ENCODE data around the gene SEC61A1.
A peak's percentile ranks its signal among the peaks of the same experiment; 100 is the strongest.

Gene SEC61A1

DNA sequence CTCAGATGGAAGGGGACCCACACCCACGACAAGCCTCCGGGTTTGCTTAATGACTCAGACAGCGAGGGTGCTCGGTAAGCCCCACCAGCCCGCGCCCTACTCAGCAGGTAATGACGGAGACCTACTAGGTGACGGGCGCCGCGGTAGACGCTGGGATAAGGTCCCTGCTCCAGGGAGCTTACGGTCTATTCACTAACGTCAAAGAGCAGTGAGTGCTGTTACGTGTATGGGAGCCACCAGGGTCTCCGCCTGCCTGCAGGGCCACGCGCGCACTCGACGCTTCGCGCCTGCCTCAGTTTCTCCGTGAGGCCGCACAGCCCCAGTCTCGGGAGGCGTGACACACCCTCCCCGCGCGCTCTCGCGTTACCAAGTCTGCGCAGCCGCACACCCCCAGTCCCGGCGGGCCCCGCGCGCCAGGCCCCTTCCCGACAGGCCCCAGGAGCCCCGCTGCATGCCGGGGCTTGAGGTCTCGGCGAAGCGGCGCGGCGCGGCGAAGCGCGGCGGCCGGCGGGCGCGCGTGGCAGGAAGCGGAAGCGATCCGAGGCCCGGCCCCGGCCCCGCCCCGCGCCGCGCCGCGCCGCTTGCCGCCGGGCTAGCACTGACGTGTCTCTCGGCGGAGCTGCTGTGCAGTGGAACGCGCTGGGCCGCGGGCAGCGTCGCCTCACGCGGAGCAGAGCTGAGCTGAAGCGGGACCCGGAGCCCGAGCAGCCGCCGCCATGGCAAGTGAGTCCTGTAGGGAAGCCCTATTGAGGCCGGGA lies at the start of gene SEC61A1:
Gene SEC61A1, plus strand, starts transcription at position 601 of the 758 bp plus-strand sequence. Its CDS starts 116 bp downstream, at position 717.
- TF ChIP-seq EZH2phosphoT487 (IDR thresholded peaks at IDR 0.05; ENCODE audit: low read depth), result no peak
- TF ChIP-seq, protein P1, sequence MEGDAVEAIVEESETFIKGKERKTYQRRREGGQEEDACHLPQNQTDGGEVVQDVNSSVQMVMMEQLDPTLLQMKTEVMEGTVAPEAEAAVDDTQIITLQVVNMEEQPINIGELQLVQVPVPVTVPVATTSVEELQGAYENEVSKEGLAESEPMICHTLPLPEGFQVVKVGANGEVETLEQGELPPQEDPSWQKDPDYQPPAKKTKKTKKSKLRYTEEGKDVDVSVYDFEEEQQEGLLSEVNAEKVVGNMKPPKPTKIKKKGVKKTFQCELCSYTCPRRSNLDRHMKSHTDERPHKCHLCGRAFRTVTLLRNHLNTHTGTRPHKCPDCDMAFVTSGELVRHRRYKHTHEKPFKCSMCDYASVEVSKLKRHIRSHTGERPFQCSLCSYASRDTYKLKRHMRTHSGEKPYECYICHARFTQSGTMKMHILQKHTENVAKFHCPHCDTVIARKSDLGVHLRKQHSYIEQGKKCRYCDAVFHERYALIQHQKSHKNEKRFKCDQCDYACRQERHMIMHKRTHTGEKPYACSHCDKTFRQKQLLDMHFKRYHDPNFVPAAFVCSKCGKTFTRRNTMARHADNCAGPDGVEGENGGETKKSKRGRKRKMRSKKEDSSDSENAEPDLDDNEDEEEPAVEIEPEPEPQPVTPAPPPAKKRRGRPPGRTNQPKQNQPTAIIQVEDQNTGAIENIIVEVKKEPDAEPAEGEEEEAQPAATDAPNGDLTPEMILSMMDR (IDR thresholded peaks at IDR 0.05; ENCODE audit: low read depth, low read length), result no peak
- Histone ChIP-seq H3K79me2 (ENCODE audit: low read length) (peaks cover 58% of the 10 kb centered on the region), H3K9ac (ENCODE audit: low read length) (peak within 1 kb of the TSS; percentile 97), H2AFZ (ENCODE audit: low read depth, low read length) (peak within 1 kb of the TSS; percentile 86), H3K27me3 (ENCODE audit: low read depth, low read length) (no peaks in the 10 kb centered on the region), H3K27ac (ENCODE audit: low read length) (peak within 1 kb of the TSS; percentile 75), H3K4me3 (ENCODE audit: low read length) (peak within 1 kb of the TSS; percentile 99), H3K4me1 (ENCODE audit: low read length) (peaks cover 24% of the 10 kb centered on the region), H4K20me1 (ENCODE audit: insufficient read depth, low read length) (peaks cover 26% of the 10 kb centered on the region), H3K9me3 (ENCODE audit: insufficient read depth, low read length) (no peaks in the 10 kb centered on the region), H3K36me3 (replicated peaks; ENCODE audit: low read depth, low read length) (peaks cover 41% of the 10 kb centered on the region), H3K4me2 (ENCODE audit: low read length) (peak within 1 kb of the TSS; percentile 94)

GRCh38 chr3:128004661-128005060 lies 47.6 kb upstream of the SEC61A1 start:
- Histone ChIP-seq H3K9ac (ENCODE audit: low read length) (no peak overlapping the region), H3K36me3 (replicated peaks; ENCODE audit: low read depth, low read length) (no peaks in the 10 kb centered on the region), H4K20me1 (ENCODE audit: insufficient read depth, low read length) (no peaks in the 10 kb centered on the region), H3K4me2 (ENCODE audit: low read length) (no peak overlapping the region), H3K27me3 (ENCODE audit: low read depth, low read length) (peaks cover 4% of the 10 kb centered on the region; the same call in 1 of the 2 replicates), H3K4me3 (ENCODE audit: low read length) (no peak overlapping the region), H3K4me1 (ENCODE audit: low read length) (no peaks in the 10 kb centered on the region), H3K79me2 (ENCODE audit: low read length) (no peaks in the 10 kb centered on the region), H3K27ac (ENCODE audit: low read length) (no peak overlapping the region), H2AFZ (ENCODE audit: low read depth, low read length) (no peak overlapping the region), H3K9me3 (ENCODE audit: insufficient read depth, low read length) (no peaks in the 10 kb centered on the region)
- TF ChIP-seq EZH2phosphoT487 (IDR thresholded peaks at IDR 0.05; ENCODE audit: low read depth), result no peak
- TF ChIP-seq, protein P1 (IDR thresholded peaks at IDR 0.05; ENCODE audit: low read depth, low read length), result no peak

- peaks cover 4% of the 10 kb centered on the region; the same call in 1 of the 2 replicates for H3K27me3 ChIP-seq (ENCODE audit: low read depth, low read length)
- H3K79me2 ChIP-seq (ENCODE audit: low read length), result no peaks in the 10 kb centered on the region
- no peak overlapping the region for H3K27ac ChIP-seq (ENCODE audit: low read length)
- H3K36me3 ChIP-seq (replicated peaks; ENCODE audit: low read depth, low read length), result no peaks in the 10 kb centered on the region
- no peak overlapping the region for H2AFZ ChIP-seq (ENCODE audit: low read depth, low read length)
- no peaks in the 10 kb centered on the region for H4K20me1 ChIP-seq (ENCODE audit: insufficient read depth, low read length)
- no peak overlapping the region for H3K9ac ChIP-seq (ENCODE audit: low read length)
- no peak overlapping the region for H3K4me2 ChIP-seq (ENCODE audit: low read length)
- TF ChIP-seq, protein P1 (IDR thresholded peaks at IDR 0.05; ENCODE audit: low read depth, low read length), result no peak
- no peak for TF ChIP-seq EZH2phosphoT487 (IDR thresholded peaks at IDR 0.05; ENCODE audit: low read depth)
- H3K4me3 ChIP-seq (ENCODE audit: low read length), result no peak overlapping the region
- H3K9me3 ChIP-seq (ENCODE audit: insufficient read depth, low read length), result no peaks in the 10 kb centered on the region
- H3K4me1 ChIP-seq (ENCODE audit: low read length), result no peaks in the 10 kb centered on the region
Observed at GRCh38 chr3:128006061-128007032, 45.9 kb upstream of the SEC61A1 start.

- H3K9me3 ChIP-seq (ENCODE audit: insufficient read depth, low read length), result no peaks in the 10 kb centered on the region
- no peaks in the 10 kb centered on the region for H3K36me3 ChIP-seq (replicated peaks; ENCODE audit: low read depth, low read length)
- H2AFZ ChIP-seq (ENCODE audit: low read depth, low read length), result no peak overlapping the region
- no peak overlapping the region for H3K27ac ChIP-seq (ENCODE audit: low read length)
- H3K4me3 ChIP-seq (ENCODE audit: low read length), result no peak overlapping the region
- no peaks in the 10 kb centered on the region for H3K79me2 ChIP-seq (ENCODE audit: low read length)
- H3K27me3 ChIP-seq (ENCODE audit: low read depth, low read length), result peaks cover 4% of the 10 kb centered on the region; the same call in 1 of the 2 replicates
- H3K4me1 ChIP-seq (ENCODE audit: low read length), result no peaks in the 10 kb centered on the region
- no peak overlapping the region for H3K4me2 ChIP-seq (ENCODE audit: low read length)
- H4K20me1 ChIP-seq (ENCODE audit: insufficient read depth, low read length), result no peaks in the 10 kb centered on the region
- no peak overlapping the region for H3K9ac ChIP-seq (ENCODE audit: low read length)
- TF ChIP-seq EZH2phosphoT487 (IDR thresholded peaks at IDR 0.05; ENCODE audit: low read depth), result no peak
- TF ChIP-seq, protein P1 (IDR thresholded peaks at IDR 0.05; ENCODE audit: low read depth, low read length), result no peak
Observed at GRCh38 chr3:128007033-128007424, 45.2 kb upstream of the SEC61A1 start.

Measured in OCI-LY3 (cell line).